Thymus (tissue), 11 donors: ENCODE measurements around the gene USP47. TPM values are rescaled to one million over a fixed set of nuclear protein-coding genes. Genes with fewer than 3 reads are reported as not detected.

ENCODE experiments used
- DNase-seq, 9 donors: peaks; one replicate each; pipeline ENCODE4 v3.0.0-alpha.2; 2013; ENCODE audit warnings: low spot score in 9 of 9, low read depth in 6 of 9, missing footprints in 1 of 9
- H3K27ac ChIP-seq, 2 donors: one replicate each; pipeline ENCODE4 v1.5.1; 2013; ENCODE audit warnings: control low read depth in 1 of 2, low read depth in 1 of 2, low read length in 1 of 2, mild to moderate bottlenecking in 1 of 2, moderate library complexity in 1 of 2
- H3K27me3 ChIP-seq, 2 donors: one replicate each; pipeline ENCODE4 v1.5.1; 2013; ENCODE audit warnings: low read length in 1 of 2; ENCODE audit not compliant: control insufficient read depth in 2 of 2, insufficient read depth in 1 of 2
- H3K36me3 ChIP-seq, 2 donors: one replicate each; pipeline ENCODE4 v1.5.1; 2013; ENCODE audit warnings: low read length in 1 of 2, mild to moderate bottlenecking in 1 of 2, moderate library complexity in 1 of 2; ENCODE audit not compliant: control insufficient read depth in 2 of 2, insufficient read depth in 2 of 2
- H3K4me1 ChIP-seq, 2 donors: one replicate each; pipeline ENCODE4 v1.5.1; 2013; ENCODE audit warnings: low read length in 2 of 2; ENCODE audit not compliant: control insufficient read depth in 2 of 2, insufficient read depth in 2 of 2
- H3K4me3 ChIP-seq, 2 donors: one replicate each; pipeline ENCODE4 v1.5.1; 2013; ENCODE audit warnings: low read length in 2 of 2, control low read depth in 1 of 2, mild to moderate bottlenecking in 1 of 2
- H3K9me3 ChIP-seq, 2 donors: one replicate each; pipeline ENCODE4 v1.5.1; 2013; ENCODE audit warnings: low read length in 1 of 2, mild to moderate bottlenecking in 1 of 2; ENCODE audit not compliant: control insufficient read depth in 2 of 2, insufficient read depth in 1 of 2
- WGBS: extraction: QIAGEN DNeasy Blood & Tissue Kit; methylation state at CpG from one replicate; pipeline ENCODE4 v1.1.7; 2013; 5-methylcytosine and 5-hydroxymethylcytosine counted together
- polyA plus RNA-seq: library from polyadenylated mRNA; stranded (reverse); fragments of 200-250 nt; gene quantifications from one replicate; pipeline ENCODE4 v1.2.3, GENCODE V29; 2013
- total RNA-seq: library from RNA; stranded (reverse); fragments of 120-200 nt; gene quantifications from one replicate; pipeline ENCODE4 v1.2.4, GENCODE V29; 2013
- donor health status: healthy.

USP47 gene
- total and polyA plus RNA-seq, 2 donors = 40.3 to 56.5 TPM

- no peak for DNase-seq
- no peak overlapping the region for H3K27ac ChIP-seq
- H3K4me1 ChIP-seq = no peaks in the 10 kb centered on the region
- H3K9me3 ChIP-seq = peaks cover 0 to 6% of the 10 kb centered on the region in 2 donors
- no peak overlapping the region for H3K4me3 ChIP-seq
- no peaks in the 10 kb centered on the region for H3K27me3 ChIP-seq
- H3K36me3 ChIP-seq = no peaks in the 10 kb centered on the region
- WGBS = 92% methylated on average over 8 of the region's 8 CpGs
Measured at GRCh38 chr11:11807811-11808782, 33.7 kb upstream of the USP47 start.

GRCh38 chr11:11808992-11809615 is 32.7 kb upstream of the USP47 start:
- no peak overlapping the region for H3K27ac ChIP-seq
- H3K27me3 ChIP-seq = no peaks in the 10 kb centered on the region
- WGBS = 91% methylated on average over 4 of the region's 4 CpGs
- peaks cover 0 to 6% of the 10 kb centered on the region in 2 donors for H3K9me3 ChIP-seq
- H3K36me3 ChIP-seq = no peaks in the 10 kb centered on the region
- H3K4me1 ChIP-seq = no peaks in the 10 kb centered on the region
- no peak for DNase-seq
- no peak overlapping the region for H3K4me3 ChIP-seq

DNA sequence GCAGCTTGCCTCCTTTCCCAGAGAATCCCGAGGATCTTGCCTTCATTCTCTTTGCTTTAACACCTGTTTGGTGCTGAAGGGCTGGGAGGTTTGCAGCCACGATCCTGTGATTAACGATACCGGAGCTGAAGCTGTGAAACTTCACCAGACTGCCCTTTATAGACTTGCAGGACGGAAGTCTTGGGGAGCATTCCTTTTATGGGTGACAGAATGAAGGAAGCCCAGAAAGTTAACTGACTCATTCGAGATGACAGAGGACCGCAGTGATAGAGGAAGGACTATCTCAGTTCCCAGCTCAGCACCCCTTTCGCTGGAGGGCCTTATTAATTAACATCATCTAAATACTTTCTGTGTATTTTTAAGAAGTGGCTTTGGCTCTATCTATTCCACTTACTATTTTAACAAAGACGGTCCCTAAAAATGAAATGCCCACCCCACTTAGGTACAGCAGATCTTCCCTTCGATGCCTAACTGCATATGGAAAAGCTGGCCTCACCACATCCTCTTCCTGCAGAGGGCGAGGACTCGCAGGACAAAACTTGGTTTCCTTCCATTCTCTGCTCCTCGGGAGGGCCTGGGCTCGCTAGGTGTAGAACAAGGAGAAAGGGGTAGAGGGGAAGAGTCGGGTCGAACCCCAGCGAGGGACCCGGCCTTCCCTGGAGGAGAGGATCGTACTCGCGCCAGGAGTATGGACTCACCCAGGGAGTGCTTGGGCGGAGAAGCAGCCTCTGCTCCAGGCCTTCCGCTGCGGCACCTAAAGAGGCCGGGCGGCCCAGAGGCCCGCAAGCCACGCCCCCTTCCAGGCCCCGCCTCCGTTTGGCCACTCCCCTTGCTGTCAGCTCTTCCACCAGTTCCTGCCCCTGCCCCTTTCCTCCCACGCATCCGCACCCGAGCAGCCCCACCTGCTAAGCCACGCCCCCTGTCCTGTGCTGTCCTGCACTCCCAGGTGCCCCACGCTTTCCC is 30.7 kb upstream of the USP47 start:
- peaks cover 0 to 6% of the 10 kb centered on the region in 2 donors for H3K9me3 ChIP-seq
- no peak overlapping the region for H3K27ac ChIP-seq
- WGBS = 90% methylated on average over 35 of the region's 35 CpGs
- no peaks in the 10 kb centered on the region for H3K4me1 ChIP-seq
- H3K36me3 ChIP-seq = no peaks in the 10 kb centered on the region
- H3K27me3 ChIP-seq = no peaks in the 10 kb centered on the region
- no peak for DNase-seq
- no peak overlapping the region for H3K4me3 ChIP-seq

DNA sequence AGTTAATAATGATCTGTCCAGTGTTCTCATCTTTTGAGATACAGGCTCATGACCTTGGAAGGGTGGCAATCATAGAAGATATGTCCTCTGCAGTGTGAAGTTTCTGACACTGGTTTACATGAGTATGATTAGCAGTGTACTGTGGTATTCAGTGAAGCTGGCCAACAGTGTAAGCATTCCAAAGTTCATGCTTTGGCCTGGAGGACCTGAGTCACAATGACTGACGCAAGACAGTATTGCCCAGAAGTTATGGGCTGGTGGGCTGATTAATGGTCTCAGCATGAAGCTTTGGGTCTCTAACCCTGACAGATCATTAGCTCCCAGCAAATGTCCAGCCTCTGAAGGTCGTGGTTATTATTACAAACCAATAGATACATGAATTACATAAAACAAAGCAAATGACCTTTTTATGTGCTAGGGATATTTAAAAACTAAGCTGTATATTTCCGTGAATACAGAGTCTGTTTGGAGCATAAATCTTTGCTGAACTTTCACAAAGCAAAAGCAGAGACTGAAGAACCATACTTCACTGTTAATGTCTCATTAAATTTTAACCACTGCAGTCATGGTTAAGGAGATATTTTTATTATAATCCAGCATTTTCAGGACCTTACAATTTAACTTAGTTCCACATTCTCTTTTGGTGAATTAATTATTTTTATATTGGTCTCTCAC is 28.3 kb upstream of the USP47 start:
- no peak overlapping the region for H3K4me3 ChIP-seq
- H3K9me3 ChIP-seq = peaks cover 0 to 6% of the 10 kb centered on the region in 2 donors
- DNase-seq = no peak
- 94% methylated on average over 3 of the region's 3 CpGs for WGBS
- no peaks in the 10 kb centered on the region for H3K4me1 ChIP-seq
- no peaks in the 10 kb centered on the region for H3K27me3 ChIP-seq
- H3K36me3 ChIP-seq = no peaks in the 10 kb centered on the region
- no peak overlapping the region for H3K27ac ChIP-seq

- no peaks in the 10 kb centered on the region for H3K4me1 ChIP-seq
- H3K27me3 ChIP-seq = no peaks in the 10 kb centered on the region
- 95% methylated on average over 7 of the region's 7 CpGs for WGBS
- no peaks in the 10 kb centered on the region for H3K36me3 ChIP-seq
- no peak for DNase-seq
- no peak overlapping the region for H3K4me3 ChIP-seq
- H3K27ac ChIP-seq = no peak overlapping the region
- peaks cover 0 to 6% of the 10 kb centered on the region in 2 donors for H3K9me3 ChIP-seq
Measured at GRCh38 chr11:11814614-11815452, 26.9 kb upstream of the USP47 start.

GRCh38 chr11:11816511-11817314 is 25.1 kb upstream of the USP47 start:
- Histone ChIP-seq H3K27ac (no peak overlapping the region), H3K4me1 (no peaks in the 10 kb centered on the region), H3K27me3 (no peaks in the 10 kb centered on the region), H3K9me3 (no peaks in the 10 kb centered on the region), H3K36me3 (no peaks in the 10 kb centered on the region), H3K4me3 (no peak overlapping the region)
- DNase-seq = no peak
- whole genome bisulfite sequencing = 64% methylated on average over 2 of the region's 2 CpGs

GRCh38 chr11:11817957-11818356 is 23.8 kb upstream of the USP47 start:
- WGBS = 97% methylated on average over 5 of the region's 5 CpGs
- Histone ChIP-seq H3K4me1 (no peaks in the 10 kb centered on the region), H3K27ac (no peak overlapping the region), H3K36me3 (no peaks in the 10 kb centered on the region), H3K4me3 (no peak overlapping the region), H3K27me3 (no peaks in the 10 kb centered on the region), H3K9me3 (no peaks in the 10 kb centered on the region)
- DNase-seq = no peak
